A673 (cell line): ENCODE results near the gene RHOD.

ENCODE experiments used
- CTCF ChIP-seq: fragments of 300-800, 200-600 bp; sonication (generic); conservative IDR thresholded peaks from 2 replicates; pipeline ENCODE4 v1.5.1; 2017; ENCODE audit warnings: low read depth, mild to moderate bottlenecking, antibody characterized with exemption, low read length, moderate library complexity, mixed read lengths
- EZH2 ChIP-seq: fragments of 200-600 bp; sonication (generic); IDR thresholded peaks from 2 replicates; pipeline ENCODE4 v1.6.1; 2017; ENCODE audit warnings: borderline replicate concordance, low read depth, mild to moderate bottlenecking, mixed read lengths, antibody characterized with exemption, low read length; ENCODE audit not compliant: poor library complexity, severe bottlenecking

DNA sequence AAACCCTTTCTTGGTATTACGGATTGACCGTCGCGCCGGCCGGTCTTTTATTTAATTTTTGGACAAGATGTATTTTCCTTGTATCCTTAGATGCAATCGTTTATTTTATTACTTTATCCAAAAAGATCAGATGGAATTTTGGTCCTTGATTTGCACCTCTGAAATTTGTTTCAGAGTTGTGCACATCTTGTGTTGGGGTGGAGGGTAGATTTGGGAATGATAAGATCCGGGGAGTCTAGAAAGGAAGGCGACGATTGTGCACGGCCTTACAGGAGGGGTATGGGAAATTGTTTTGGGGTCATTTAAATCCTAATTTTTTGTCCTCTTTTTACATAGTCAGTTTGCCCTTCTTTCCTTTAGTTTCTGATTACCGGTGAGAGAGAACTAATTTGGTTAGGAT lies 63.8 kb downstream of the RHOD start:
- TF ChIP-seq EZH2, result no peak
- no peak for TF ChIP-seq CTCF
